ENCODE data around the gene PALMD.
A peak's percentile ranks its signal among the peaks of the same experiment; 100 is the strongest.

PALMD gene

DNA sequence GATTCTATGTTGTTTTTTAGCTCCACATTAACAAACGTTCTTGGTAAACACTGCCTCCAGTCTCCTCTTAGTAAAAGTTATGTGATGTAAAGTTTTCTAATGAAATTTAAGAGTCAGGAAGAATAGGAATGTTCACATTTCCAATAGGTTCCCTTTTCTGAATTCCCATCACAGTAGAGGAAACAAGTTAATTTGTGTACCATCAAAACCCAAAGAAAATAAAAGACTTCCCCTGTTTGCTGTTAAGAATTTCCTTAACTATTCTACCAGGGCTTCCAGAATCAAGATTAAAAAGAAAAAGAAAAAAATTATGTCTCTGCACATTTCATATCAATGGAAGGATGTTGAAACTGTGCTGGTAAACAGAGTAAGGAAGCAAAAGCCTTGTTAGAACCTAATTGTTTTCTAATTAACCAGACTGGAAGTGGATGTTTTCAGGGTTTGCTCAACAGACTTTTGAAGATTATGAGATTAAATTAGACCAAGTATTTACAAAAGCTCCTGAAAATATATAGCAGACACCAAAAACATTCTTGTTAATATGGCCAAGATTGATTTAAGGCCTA, 43.4 kb upstream of the PALMD start:
- H3K4me2 ChIP-seq (ENCODE audit: low read depth, low read length, poor library complexity, severe bottlenecking) = no peak overlapping the region
- H2AFZ ChIP-seq (ENCODE audit: low read length) = no peak overlapping the region
- no peaks in the 10 kb centered on the region for H3K9me2 ChIP-seq (replicated peaks; ENCODE audit: low read depth, low read length)
- no peak overlapping the region for H3K4me3 ChIP-seq (ENCODE audit: low read length, poor library complexity, severe bottlenecking)
- no peaks in the 10 kb centered on the region for H3K27me3 ChIP-seq (ENCODE audit: insufficient read depth, low read length, poor library complexity, severe bottlenecking)
- TF ChIP-seq CTCF (conservative IDR thresholded peaks at IDR 0.05; ENCODE audit: low read length) = no peak
- TF ChIP-seq EZH2phosphoT487 (IDR thresholded peaks at IDR 0.05; ENCODE audit: borderline replicate concordance) = no peak
- no peaks in the 10 kb centered on the region for H3K36me3 ChIP-seq (ENCODE audit: insufficient read depth, low read length)
- H3K9ac ChIP-seq (ENCODE audit: low read depth, low read length, poor library complexity, severe bottlenecking) = no peak overlapping the region
- H4K20me1 ChIP-seq (ENCODE audit: insufficient read depth, low read length, poor library complexity, severe bottlenecking) = no peaks in the 10 kb centered on the region
- H3F3A ChIP-seq (ENCODE audit: low read depth) = no peaks in the 10 kb centered on the region
- H3K4me1 ChIP-seq (ENCODE audit: insufficient read depth, low read length, poor library complexity, severe bottlenecking) = no peaks in the 10 kb centered on the region
- H3K79me2 ChIP-seq (ENCODE audit: insufficient read depth, low read length) = no peaks in the 10 kb centered on the region
- no peaks in the 10 kb centered on the region for H3K9me3 ChIP-seq (ENCODE audit: insufficient read depth, low read depth, low read length)

DNA sequence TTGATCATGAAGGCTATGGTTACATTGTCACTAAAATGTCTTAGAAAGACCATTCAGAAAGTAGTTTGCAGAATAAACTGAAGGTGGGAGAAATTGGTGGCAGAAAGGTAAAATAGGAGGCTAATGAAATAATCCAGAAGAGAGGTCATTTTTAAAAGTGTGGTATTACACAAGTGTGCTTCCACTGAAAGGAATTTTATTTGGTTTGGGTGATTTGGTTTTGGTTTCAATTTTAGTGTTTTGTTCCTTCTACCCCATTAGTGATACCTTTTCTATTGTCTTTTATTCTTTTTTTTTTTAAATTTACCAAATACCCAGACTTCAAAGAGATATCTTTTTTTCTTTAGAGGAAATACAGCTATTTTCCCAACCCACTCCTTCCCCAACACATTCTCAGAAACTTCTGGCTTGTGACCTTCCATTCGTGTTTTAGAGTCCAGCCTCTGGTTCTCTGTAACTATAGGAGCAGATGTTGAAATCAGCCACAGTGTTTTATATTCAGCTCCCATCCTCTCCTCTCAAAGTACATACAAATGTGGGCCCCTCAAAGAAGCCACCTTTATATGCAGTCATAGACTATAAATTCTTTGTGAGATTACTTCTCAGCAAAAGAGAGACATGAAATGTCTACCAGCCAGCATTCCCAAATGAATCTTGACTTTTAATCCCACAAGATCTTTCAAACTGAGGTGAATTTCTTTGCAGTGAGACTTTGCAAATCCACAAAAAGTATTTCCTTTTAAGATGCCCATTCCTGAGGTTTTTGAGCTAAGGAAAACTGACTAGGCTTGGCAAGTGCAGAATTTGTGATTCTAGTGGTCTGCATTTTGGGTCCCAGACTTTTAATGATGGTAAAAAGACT, 42.0 kb upstream of the PALMD start:
- Histone ChIP-seq H3K4me2 (ENCODE audit: low read depth, low read length, poor library complexity, severe bottlenecking) (no peak overlapping the region), H3K9ac (ENCODE audit: low read depth, low read length, poor library complexity, severe bottlenecking) (no peak overlapping the region), H3K79me2 (ENCODE audit: insufficient read depth, low read length) (no peaks in the 10 kb centered on the region), H4K20me1 (ENCODE audit: insufficient read depth, low read length, poor library complexity, severe bottlenecking) (no peaks in the 10 kb centered on the region), H3K27me3 (ENCODE audit: insufficient read depth, low read length, poor library complexity, severe bottlenecking) (no peaks in the 10 kb centered on the region), H3K9me3 (ENCODE audit: insufficient read depth, low read depth, low read length) (no peaks in the 10 kb centered on the region; the same call in 1 of the 2 replicates), H3K4me3 (ENCODE audit: low read length, poor library complexity, severe bottlenecking) (no peak overlapping the region), H3K36me3 (ENCODE audit: insufficient read depth, low read length) (no peaks in the 10 kb centered on the region), H3K4me1 (ENCODE audit: insufficient read depth, low read length, poor library complexity, severe bottlenecking) (no peaks in the 10 kb centered on the region), H2AFZ (ENCODE audit: low read length) (peak overlapping the region; percentile 31; the same call in 1 of the 2 replicates), H3K9me2 (replicated peaks; ENCODE audit: low read depth, low read length) (no peaks in the 10 kb centered on the region), H3F3A (ENCODE audit: low read depth) (no peaks in the 10 kb centered on the region)
- TF ChIP-seq EZH2phosphoT487 (IDR thresholded peaks at IDR 0.05; ENCODE audit: borderline replicate concordance) (no peak), CTCF (conservative IDR thresholded peaks at IDR 0.05; ENCODE audit: low read length) (no peak)

DNA sequence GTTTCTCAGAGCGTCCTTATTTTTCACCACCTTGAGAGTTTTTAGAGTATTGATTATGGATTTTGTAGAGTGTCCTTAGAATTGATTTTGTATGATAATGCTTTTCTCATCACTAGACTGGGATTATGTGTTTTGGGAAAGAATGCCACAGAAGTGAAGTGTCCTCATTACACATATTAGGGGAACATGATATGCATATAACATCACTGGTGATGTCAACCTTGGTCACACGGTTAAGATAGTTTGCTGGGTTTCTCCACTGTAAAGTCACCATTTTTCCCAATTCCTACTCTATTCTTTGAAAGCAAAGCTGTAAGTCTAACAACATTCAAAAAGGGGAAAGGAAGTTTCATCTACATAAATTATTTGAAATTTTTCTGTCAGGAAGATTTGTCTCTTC, 39.6 kb upstream of the PALMD start:
- Histone ChIP-seq H3K27me3 (ENCODE audit: insufficient read depth, low read length, poor library complexity, severe bottlenecking) (no peaks in the 10 kb centered on the region), H3F3A (ENCODE audit: low read depth) (no peaks in the 10 kb centered on the region), H3K4me3 (ENCODE audit: low read length, poor library complexity, severe bottlenecking) (no peak overlapping the region), H4K20me1 (ENCODE audit: insufficient read depth, low read length, poor library complexity, severe bottlenecking) (no peaks in the 10 kb centered on the region), H3K79me2 (ENCODE audit: insufficient read depth, low read length) (no peaks in the 10 kb centered on the region), H3K4me2 (ENCODE audit: low read depth, low read length, poor library complexity, severe bottlenecking) (no peak overlapping the region), H3K4me1 (ENCODE audit: insufficient read depth, low read length, poor library complexity, severe bottlenecking) (no peaks in the 10 kb centered on the region), H3K9me2 (replicated peaks; ENCODE audit: low read depth, low read length) (no peaks in the 10 kb centered on the region), H2AFZ (ENCODE audit: low read length) (no peak overlapping the region), H3K36me3 (ENCODE audit: insufficient read depth, low read length) (no peaks in the 10 kb centered on the region), H3K9me3 (ENCODE audit: insufficient read depth, low read depth, low read length) (no peaks in the 10 kb centered on the region; the same call in 1 of the 2 replicates), H3K9ac (ENCODE audit: low read depth, low read length, poor library complexity, severe bottlenecking) (no peak overlapping the region)
- TF ChIP-seq CTCF (conservative IDR thresholded peaks at IDR 0.05; ENCODE audit: low read length) = no peak
- no peak for TF ChIP-seq EZH2phosphoT487 (IDR thresholded peaks at IDR 0.05; ENCODE audit: borderline replicate concordance)
